HCT116 (cell line): ENCODE results near the gene CXCR5. TPM values are rescaled to one million over a fixed set of nuclear protein-coding genes. Genes with fewer than 3 reads are reported as not detected.

Source experiments
- ATAC-seq: fragments of 200-7000 bp; cut with Tn5 transposase; 2 replicates; pipeline ENCODE4 v1.9.1; 2020; ENCODE audit warnings: mild to moderate bottlenecking, moderate library complexity
- BruUV-seq: library from RNA; stranded (reverse); fragments of 400-500 nt; replicated peaks from 2 replicates; lab custom pipeline; 2021; lab: Mats Ljungman, UMichigan
- CTCF ChIA-PET: fragments of 300-600 bp; sonication (Branson Sonifier 250); formaldehyde crosslinking; loops from one replicate; lab custom pipeline; 2021; ENCODE audit warnings: antibody characterized with exemption; lab: Charles Lee
- POLR2A ChIA-PET: fragments of 300-600, 350-600 bp; sonication (Branson Sonifier 250); formaldehyde crosslinking; loops from one replicate; lab custom pipeline; 2021; ENCODE audit warnings: antibody characterized with exemption; lab: Charles Lee
- RAD21 ChIA-PET, 2 experiments: fragments of 300-600 bp; sonication (Branson Sonifier 250); formaldehyde crosslinking; loops; one replicate each; lab custom pipeline; 2023; ENCODE audit warnings: low total read pairs in 2 of 2; ENCODE audit not compliant: uncharacterized antibody in 2 of 2, unreplicated experiment in 2 of 2, low non-redundant PET in 1 of 2; lab: Charles Lee
- DNase-seq: peaks from one replicate; pipeline ENCODE4 v3.0.0-alpha.2; 2010; ENCODE audit warnings: low read depth, low spot score
- H2AFZ ChIP-seq: fragments of 200-600 bp; shearing (Covaris generic), sonication (generic); 2 replicates; pipeline ENCODE4 v1.6.1; 2017; ENCODE audit warnings: low read depth, mixed run types, mixed read lengths, antibody characterized with exemption, low read length; ENCODE audit not compliant: poor library complexity, severe bottlenecking
- H3K27ac ChIP-seq: 2 replicates; pipeline ENCODE4 v1.5.1; 2012; ENCODE audit warnings: low read depth, low read length
- H3K27me3 ChIP-seq: fragments of 200-600 bp; sonication (generic); 2 replicates; pipeline ENCODE4 v1.6.1; 2016; ENCODE audit warnings: mixed run types, low read length, mixed read lengths; ENCODE audit not compliant: insufficient read depth
- H3K36me3 ChIP-seq, 2 experiments: fragments of 200-500 bp in 1 of 2; fragments of 200-600 bp in 1 of 2; sonication (Bioruptor generic) in 1 of 2; sonication (generic) in 1 of 2; 2 replicates each; pipeline versions ENCODE4 v1.5.1 to v1.6.1; 2014 to 2016; ENCODE audit warnings: low read length in 2 of 2, inconsistent platforms in 1 of 2, mixed read lengths in 1 of 2, mixed run types in 1 of 2; ENCODE audit not compliant: insufficient read depth in 2 of 2, control insufficient read depth in 1 of 2
- H3K4me1 ChIP-seq, 2 experiments: fragments of 200-600 bp in 1 of 2; sonication (generic) in 1 of 2; 2 replicates each; pipeline versions ENCODE4 v1.5.1 to v1.6.1; 2012 to 2017; ENCODE audit warnings: low read length in 2 of 2, inconsistent platforms in 1 of 2, mild to moderate bottlenecking in 1 of 2, mixed read lengths in 1 of 2, mixed run types in 1 of 2, moderate library complexity in 1 of 2; ENCODE audit not compliant: insufficient read depth in 2 of 2, control insufficient read depth in 1 of 2
- H3K4me2 ChIP-seq: fragments of 200-600 bp; sonication (generic); 2 replicates; pipeline ENCODE4 v1.6.1; 2017; ENCODE audit warnings: mixed run types, low read length, mixed read lengths
- H3K4me3 ChIP-seq, 2 experiments: fragments of 200-600 bp in 1 of 2; sonication (generic) in 1 of 2; replicated peaks in 1 of 2; 2 replicates each; pipeline ENCODE4 v1.5.1; 2011 to 2016; ENCODE audit warnings: low read length in 2 of 2, control low read depth in 1 of 2, low read depth in 1 of 2, mild to moderate bottlenecking in 1 of 2, mixed read lengths in 1 of 2, mixed run types in 1 of 2
- H3K79me2 ChIP-seq: fragments of 200-600 bp; sonication (generic); 2 replicates; pipeline ENCODE4 v1.6.1; 2017; ENCODE audit warnings: mild to moderate bottlenecking, mixed run types, low read length, moderate library complexity, mixed read lengths; ENCODE audit not compliant: insufficient read depth
- H3K9ac ChIP-seq: fragments of 200-600 bp; sonication (generic); 2 replicates; pipeline ENCODE4 v1.6.1; 2016; ENCODE audit warnings: low read length, mixed read lengths
- H3K9me2 ChIP-seq: fragments of 200-600 bp; sonication (generic), shearing (Covaris generic); 2 replicates; pipeline ENCODE4 v1.6.1; 2017; ENCODE audit warnings: mixed run types, mild to moderate bottlenecking, moderate library complexity; ENCODE audit not compliant: insufficient read depth
- H3K9me3 ChIP-seq, 2 experiments: fragments of 200-500 bp in 1 of 2; fragments of 200-600 bp in 1 of 2; sonication (Bioruptor generic) in 1 of 2; sonication (generic) in 1 of 2; 2 replicates each; pipeline ENCODE4 v1.6.1; 2014 to 2017; ENCODE audit warnings: low read length in 2 of 2, mixed read lengths in 2 of 2, inconsistent platforms in 1 of 2, low read depth in 1 of 2, mild to moderate bottlenecking in 1 of 2, mixed run types in 1 of 2, moderate library complexity in 1 of 2; ENCODE audit not compliant: control insufficient read depth in 1 of 2, insufficient read depth in 1 of 2
- H4K20me1 ChIP-seq: fragments of 200-600 bp; sonication (generic), shearing (Covaris generic); 2 replicates; pipeline ENCODE4 v1.6.1; 2017; ENCODE audit warnings: mixed run types, mild to moderate bottlenecking, moderate library complexity; ENCODE audit not compliant: insufficient read depth
- EZH2 ChIP-seq: fragments of 200-600 bp; sonication (generic); IDR thresholded peaks from 2 replicates; pipeline ENCODE4 v1.6.1; 2017; ENCODE audit warnings: antibody characterized with exemption, mixed run types
- REST ChIP-seq: IDR thresholded peaks from 2 replicates; pipeline ENCODE4 v1.6.1; 2012; ENCODE audit warnings: low read depth
- TCF7L2 ChIP-seq: IDR thresholded peaks from 2 replicates; pipeline ENCODE4 v1.7.0; 2011; ENCODE audit warnings: borderline replicate concordance, inconsistent platforms; ENCODE audit not compliant: insufficient read depth, insufficient read length; ENCODE audit errors: extremely low read depth
- intact Hi-C: fragments of 100-400 bp; cut with micrococcal nuclease; formaldehyde crosslinking; loops from 2 replicates; pipeline ENCODE4 v1.10.0; 2022
- total RNA-seq: library from RNA; stranded (reverse); gene quantifications from one replicate; pipeline ENCODE4 v1.2.1, GENCODE V29; 2021; ENCODE audit not compliant: unreplicated experiment

The CXCR5 gene
- total RNA-seq, 1 experiment from 2014 or later: not detected

GRCh38 chr11:118838905-118839553, 44.7 kb upstream of the CXCR5 start:
- ChIA-PET CTCF (no interaction called here), POLR2A (no interaction called here), RAD21 (no interaction called here)
- DNase-seq (no peak), ATAC-seq (no peak)
- no peak overlapping the region for H3K27ac ChIP-seq
- peaks cover 16 to 25% of the 10 kb centered on the region in 2 experiments for H3K4me1 ChIP-seq
- H4K20me1 ChIP-seq: no peaks in the 10 kb centered on the region
- H3K9ac ChIP-seq: no peak overlapping the region
- no peak overlapping the region for H2AFZ ChIP-seq
- H3K79me2 ChIP-seq: no peaks in the 10 kb centered on the region
- H3K27me3 ChIP-seq: no peaks in the 10 kb centered on the region
- H3K36me3 ChIP-seq: no peaks in the 10 kb centered on the region
- H3K4me2 ChIP-seq: no peak overlapping the region
- TF ChIP-seq EZH2: no peak
- TF ChIP-seq TCF7L2: no peak
- TF ChIP-seq REST: no peak
- no peaks in the 10 kb centered on the region for H3K9me2 ChIP-seq
- H3K4me3 ChIP-seq: no peak overlapping the region
- H3K9me3 ChIP-seq: no peaks in the 10 kb centered on the region
- BruUV-seq: no TSS peak
- intact Hi-C loops: no loop called here
